Ishikawa (cell line): ENCODE measurements around the gene PCK1.

Experiments used
- CEBPB ChIP-seq: IDR thresholded peaks from 2 replicates; pipeline ENCODE4 v1.6.1; 2012
- CREB1 ChIP-seq: IDR thresholded peaks from 2 replicates; pipeline ENCODE4 v1.6.1; 2012; ENCODE audit warnings: low read depth
- EGR1 ChIP-seq: IDR thresholded peaks from 2 replicates; pipeline ENCODE4 v1.6.1; 2012
- EP300 ChIP-seq: IDR thresholded peaks from 2 replicates; pipeline ENCODE4 v1.6.1; 2012; ENCODE audit warnings: borderline replicate concordance
- FOXM1 ChIP-seq: IDR thresholded peaks from 2 replicates; pipeline ENCODE4 v1.6.1; 2012; ENCODE audit warnings: low read depth, borderline replicate concordance
- MAX ChIP-seq: IDR thresholded peaks from 2 replicates; pipeline ENCODE4 v1.6.1; 2012
- NFIC ChIP-seq: IDR thresholded peaks from 2 replicates; pipeline ENCODE4 v1.6.1; 2012
- RAD21 ChIP-seq: IDR thresholded peaks from 2 replicates; pipeline ENCODE4 v1.6.1; 2012; ENCODE audit warnings: low read depth
- REST ChIP-seq: IDR thresholded peaks from 2 replicates; pipeline ENCODE4 v1.6.1; 2012; ENCODE audit warnings: low read depth, mild to moderate bottlenecking
- TAF1 ChIP-seq: IDR thresholded peaks from 2 replicates; pipeline ENCODE4 v1.6.1; 2012; ENCODE audit warnings: low read depth, mild to moderate bottlenecking
- TCF12 ChIP-seq: IDR thresholded peaks from 2 replicates; pipeline ENCODE4 v1.6.1; 2012; ENCODE audit warnings: low read depth
- TEAD4 ChIP-seq: IDR thresholded peaks from 2 replicates; pipeline ENCODE4 v1.6.1; 2012
- USF1 ChIP-seq: IDR thresholded peaks from 2 replicates; pipeline ENCODE4 v1.6.1; 2012
- YY1 ChIP-seq: IDR thresholded peaks from 2 replicates; pipeline ENCODE4 v1.6.1; 2012; ENCODE audit warnings: low read depth
- ZBTB7A ChIP-seq: IDR thresholded peaks from 2 replicates; pipeline ENCODE4 v1.6.1; 2012; ENCODE audit warnings: low read depth

The PCK1 gene

GRCh38 chr20:57539889-57540288 is 21.0 kb upstream of the PCK1 start:
- TF ChIP-seq FOXM1 (no peak), NFIC (no peak), EP300 (no peak), TEAD4 (no peak), TAF1 (no peak), EGR1 (no peak), MAX (no peak), REST (no peak), CEBPB (no peak), RAD21 (no peak), TCF12 (no peak)

- TF ChIP-seq FOXM1 (no peak), MAX (no peak), USF1 (no peak), REST (no peak), ZBTB7A (no peak), TAF1 (no peak), EP300 (no peak), RAD21 (no peak), CEBPB (no peak), CREB1 (no peak), YY1 (no peak), NFIC (no peak)
These were observed 19.9 kb upstream of the PCK1 start for GRCh38 chr20:57540890-57541580.

GRCh38 chr20:57543754-57544153 is 17.2 kb upstream of the PCK1 start:
- TF ChIP-seq CREB1 = no peak
- TF ChIP-seq USF1 = no peak
- no peak for TF ChIP-seq TCF12
- no peak for TF ChIP-seq TAF1
- TF ChIP-seq NFIC = no peak
- TF ChIP-seq EGR1 = no peak
- TF ChIP-seq RAD21 = no peak
- no peak for TF ChIP-seq MAX
- no peak for TF ChIP-seq REST
- no peak for TF ChIP-seq YY1
- TF ChIP-seq ZBTB7A = no peak
- TF ChIP-seq FOXM1 = no peak
- no peak for TF ChIP-seq TEAD4
- no peak for TF ChIP-seq CEBPB
- TF ChIP-seq EP300 = no peak

GRCh38 chr20:57544838-57545564 is 15.9 kb upstream of the PCK1 start:
- TF ChIP-seq CREB1 = no peak
- no peak for TF ChIP-seq MAX
- no peak for TF ChIP-seq NFIC
- no peak for TF ChIP-seq RAD21
- no peak for TF ChIP-seq YY1
